Measurements from ENCODE around the gene SLC12A8. TPM values are rescaled to one million over a fixed set of nuclear protein-coding genes. Genes with fewer than 3 reads are reported as not detected.

SLC12A8 gene
- total RNA-seq, 1 donor from 2014 or later = 9.1 TPM

DNA sequence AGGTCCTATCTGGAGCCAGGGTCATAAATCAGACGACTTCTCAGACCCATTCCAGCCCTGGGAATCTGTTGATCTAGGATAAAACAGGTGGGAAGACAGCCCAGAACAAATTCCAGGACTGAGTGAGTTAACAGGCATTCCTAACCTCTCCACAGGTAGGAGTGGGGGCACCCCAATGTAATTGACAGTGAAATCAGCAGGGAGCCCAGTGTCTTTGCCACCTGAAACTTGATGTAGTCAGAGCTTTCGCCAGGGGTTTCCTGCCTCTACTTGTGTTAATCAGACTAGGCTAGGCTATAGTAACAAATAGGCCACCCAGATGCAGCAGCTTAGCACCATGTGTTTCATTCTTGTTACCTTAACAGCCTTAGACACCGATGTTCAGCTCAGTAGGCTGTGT, 154.0 kb downstream of the SLC12A8 start:
- intact Hi-C loops (cut with DNase I) = no loop called here
- no peaks in the 10 kb centered on the region for H3K9me3 ChIP-seq
- H3K4me3 ChIP-seq = no peak overlapping the region
- DNase-seq (no peak), ATAC-seq (no peak)
- H3K4me1 ChIP-seq = peaks cover 66% of the 10 kb centered on the region
- no peak overlapping the region for H3K27ac ChIP-seq
- TF ChIP-seq, protein P1, sequence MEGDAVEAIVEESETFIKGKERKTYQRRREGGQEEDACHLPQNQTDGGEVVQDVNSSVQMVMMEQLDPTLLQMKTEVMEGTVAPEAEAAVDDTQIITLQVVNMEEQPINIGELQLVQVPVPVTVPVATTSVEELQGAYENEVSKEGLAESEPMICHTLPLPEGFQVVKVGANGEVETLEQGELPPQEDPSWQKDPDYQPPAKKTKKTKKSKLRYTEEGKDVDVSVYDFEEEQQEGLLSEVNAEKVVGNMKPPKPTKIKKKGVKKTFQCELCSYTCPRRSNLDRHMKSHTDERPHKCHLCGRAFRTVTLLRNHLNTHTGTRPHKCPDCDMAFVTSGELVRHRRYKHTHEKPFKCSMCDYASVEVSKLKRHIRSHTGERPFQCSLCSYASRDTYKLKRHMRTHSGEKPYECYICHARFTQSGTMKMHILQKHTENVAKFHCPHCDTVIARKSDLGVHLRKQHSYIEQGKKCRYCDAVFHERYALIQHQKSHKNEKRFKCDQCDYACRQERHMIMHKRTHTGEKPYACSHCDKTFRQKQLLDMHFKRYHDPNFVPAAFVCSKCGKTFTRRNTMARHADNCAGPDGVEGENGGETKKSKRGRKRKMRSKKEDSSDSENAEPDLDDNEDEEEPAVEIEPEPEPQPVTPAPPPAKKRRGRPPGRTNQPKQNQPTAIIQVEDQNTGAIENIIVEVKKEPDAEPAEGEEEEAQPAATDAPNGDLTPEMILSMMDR (IDR thresholded peaks at IDR 0.05) = no peak
- no peaks in the 10 kb centered on the region for H3K27me3 ChIP-seq (ENCODE audit: low read depth)
- no peaks in the 10 kb centered on the region for H3K36me3 ChIP-seq

GRCh38 chr3:125057186-125057850, 155.2 kb downstream of the SLC12A8 start:
- no peak for DNase-seq
- ATAC-seq = no peak
- H3K4me3 ChIP-seq = no peak overlapping the region
- TF ChIP-seq, protein P1 (IDR thresholded peaks at IDR 0.05) = no peak
- H3K27me3 ChIP-seq (ENCODE audit: low read depth) = no peaks in the 10 kb centered on the region
- H3K27ac ChIP-seq = no peak overlapping the region
- no peaks in the 10 kb centered on the region for H3K36me3 ChIP-seq
- intact Hi-C loops (cut with DNase I) = no loop called here
- peaks cover 66% of the 10 kb centered on the region for H3K4me1 ChIP-seq
- no peaks in the 10 kb centered on the region for H3K9me3 ChIP-seq

GRCh38 chr3:125055913-125056745, 156.4 kb downstream of the SLC12A8 start, which contains the start of gene HEG1:
HEG1 (minus strand) TSS chr3:125055997; CDS start chr3:125055890, 107 bp downstream.
- Histone ChIP-seq H3K9me3 (no peaks in the 10 kb centered on the region), H3K27me3 (ENCODE audit: low read depth) (no peaks in the 10 kb centered on the region), H3K4me3 (peak within 1 kb of the TSS; percentile 82), H3K36me3 (no peaks in the 10 kb centered on the region), H3K27ac (peak within 1 kb of the TSS; percentile 88), H3K4me1 (peaks cover 66% of the 10 kb centered on the region)
- intact Hi-C loops (cut with DNase I) = no loop called here
- TF ChIP-seq, protein P1 (IDR thresholded peaks at IDR 0.05) = no peak
- DNase-seq = peak; percentile 91
- peak; percentile 94 to 96 for ATAC-seq

DNA sequence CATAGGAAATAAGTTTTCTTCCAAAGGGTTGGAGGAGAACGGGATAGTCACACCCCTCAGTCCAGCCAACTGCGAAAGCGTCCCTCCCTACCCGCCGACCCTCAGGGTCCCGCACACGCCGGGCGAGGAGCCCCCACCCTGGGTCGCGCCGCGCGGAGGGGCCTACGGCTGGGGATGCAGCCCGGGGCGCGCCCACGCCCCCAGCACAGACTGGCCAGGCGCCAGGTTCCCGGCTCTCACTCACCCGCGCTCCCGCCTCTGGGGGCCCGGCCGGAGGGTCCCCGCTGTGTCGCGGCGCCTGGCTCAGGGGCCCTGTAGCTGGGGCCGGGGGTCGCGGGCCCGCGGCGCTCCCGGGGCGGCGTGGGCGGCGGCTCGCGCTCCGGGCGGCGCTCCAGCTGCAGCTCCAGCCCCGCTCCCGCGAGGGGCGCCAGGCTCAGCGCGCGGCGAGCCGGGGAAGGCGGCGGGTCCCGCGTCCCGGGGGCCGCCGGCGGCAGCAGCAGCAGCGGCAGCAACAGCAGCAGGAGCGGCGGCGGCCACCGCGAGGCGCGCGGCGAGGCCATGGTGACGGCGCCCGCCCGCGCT, 157.1 kb downstream of the SLC12A8 start:
- peak; percentile 2 to 7 for ATAC-seq
- DNase-seq = no peak
- TF ChIP-seq, protein P1 (IDR thresholded peaks at IDR 0.05) = no peak
- Histone ChIP-seq H3K9me3 (no peaks in the 10 kb centered on the region), H3K36me3 (no peaks in the 10 kb centered on the region), H3K27me3 (ENCODE audit: low read depth) (no peaks in the 10 kb centered on the region), H3K4me3 (peak overlapping the region; percentile 82), H3K4me1 (peaks cover 66% of the 10 kb centered on the region), H3K27ac (peak overlapping the region; percentile 88)
- intact Hi-C loops (cut with DNase I) = no loop called here

- ATAC-seq (peak; percentile 8 to 45), DNase-seq (no peak)
- H3K9me3 ChIP-seq = no peaks in the 10 kb centered on the region
- intact Hi-C loops (cut with DNase I) = no loop called here
- TF ChIP-seq, protein P1 (IDR thresholded peaks at IDR 0.05) = no peak
- H3K27me3 ChIP-seq (ENCODE audit: low read depth) = no peaks in the 10 kb centered on the region
- peaks cover 66% of the 10 kb centered on the region for H3K4me1 ChIP-seq
- H3K4me3 ChIP-seq = peak overlapping the region; percentile 82
- peaks cover 7% of the 10 kb centered on the region for H3K36me3 ChIP-seq
- H3K27ac ChIP-seq = peak overlapping the region; percentile 88
Observed at GRCh38 chr3:125054449-125055329, 157.9 kb downstream of the SLC12A8 start.
